ENCODE results near the gene KIF26A. TPM values are rescaled to one million over a fixed set of nuclear protein-coding genes. Genes with fewer than 3 reads are reported as not detected.

KIF26A gene
- polyA plus RNA-seq, 1 of the 3 experiments (the other 2 are of a cell fraction), result 1.7 TPM

DNA sequence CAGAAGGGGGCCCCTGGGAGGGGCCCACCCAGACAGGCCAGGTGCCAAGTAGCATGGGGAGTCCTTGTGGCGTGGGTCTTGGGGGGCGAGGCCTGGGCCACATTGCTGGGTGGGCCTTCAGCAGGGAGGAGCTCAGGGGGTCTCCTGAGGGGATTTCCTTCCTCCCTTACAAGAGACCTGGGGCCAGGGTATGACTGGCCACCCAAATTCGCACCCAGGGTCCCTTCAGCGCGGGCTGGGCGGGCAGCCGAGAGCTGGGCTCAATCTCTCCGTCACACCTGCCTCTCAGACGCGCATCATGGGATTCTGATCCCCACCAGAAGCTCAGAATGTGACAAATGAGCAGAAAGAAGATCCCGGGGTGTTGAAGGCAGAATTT, 72.4 kb downstream of the KIF26A start:
- CTCF ChIA-PET, result interaction anchor here (0.7 to 3.3 kb wide), 2 partner anchors 12 to 353 kb away, joined by 3 to 19 read pairs; no protein-coding TSS in a partner anchor
- WGBS (ENCODE audit: low lambda C conversion rate), result 69% methylated on average over 6 of the region's 11 CpGs

DNA sequence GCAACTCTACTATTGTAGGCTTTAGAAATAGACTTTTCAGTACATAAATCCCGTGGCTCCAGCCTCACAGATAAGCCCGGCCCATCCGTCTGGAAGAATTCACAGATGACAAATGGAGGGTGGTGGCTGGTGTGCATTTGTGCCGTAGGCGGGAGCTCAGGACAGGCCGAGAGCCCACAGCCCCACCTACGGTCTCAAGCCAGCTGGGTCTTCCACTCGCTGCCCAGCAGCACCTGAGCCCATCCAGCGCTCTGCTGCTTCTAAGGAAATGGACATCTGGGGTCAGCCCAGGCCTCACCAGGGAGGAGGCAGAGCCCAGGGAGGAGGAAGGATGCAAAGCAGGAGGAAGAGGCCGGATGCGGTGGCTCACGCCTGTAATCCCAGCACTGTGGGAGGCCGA, 72.8 kb downstream of the KIF26A start:
- no peak overlapping the region for H2AFZ ChIP-seq (ENCODE audit: low read depth)
- no peaks in the 10 kb centered on the region for H3F3A ChIP-seq (replicated peaks; ENCODE audit: insufficient read depth)
- H3K27ac ChIP-seq (ENCODE audit: low read depth in 2 of 2, low read length in 1 of 2), result no peak overlapping the region
- H3K4me2 ChIP-seq, result no peak overlapping the region
- no peak overlapping the region for H3K9ac ChIP-seq
- peaks cover 0 to 23% of the 10 kb centered on the region in 2 experiments; a peak in 1 of 4 replicates for H3K4me1 ChIP-seq (ENCODE audit: control insufficient read depth in 1 of 2, insufficient read depth in 2 of 2, low read depth in 1 of 2, low read length in 1 of 2)
- no peaks in the 10 kb centered on the region for H3K9me3 ChIP-seq
- TF ChIP-seq, protein P1, sequence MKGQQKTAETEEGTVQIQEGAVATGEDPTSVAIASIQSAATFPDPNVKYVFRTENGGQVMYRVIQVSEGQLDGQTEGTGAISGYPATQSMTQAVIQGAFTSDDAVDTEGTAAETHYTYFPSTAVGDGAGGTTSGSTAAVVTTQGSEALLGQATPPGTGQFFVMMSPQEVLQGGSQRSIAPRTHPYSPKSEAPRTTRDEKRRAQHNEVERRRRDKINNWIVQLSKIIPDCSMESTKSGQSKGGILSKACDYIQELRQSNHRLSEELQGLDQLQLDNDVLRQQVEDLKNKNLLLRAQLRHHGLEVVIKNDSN (IDR thresholded peaks at IDR 0.05; ENCODE audit: borderline replicate concordance, low read depth), result no peak
- TF ChIP-seq, protein P2, sequence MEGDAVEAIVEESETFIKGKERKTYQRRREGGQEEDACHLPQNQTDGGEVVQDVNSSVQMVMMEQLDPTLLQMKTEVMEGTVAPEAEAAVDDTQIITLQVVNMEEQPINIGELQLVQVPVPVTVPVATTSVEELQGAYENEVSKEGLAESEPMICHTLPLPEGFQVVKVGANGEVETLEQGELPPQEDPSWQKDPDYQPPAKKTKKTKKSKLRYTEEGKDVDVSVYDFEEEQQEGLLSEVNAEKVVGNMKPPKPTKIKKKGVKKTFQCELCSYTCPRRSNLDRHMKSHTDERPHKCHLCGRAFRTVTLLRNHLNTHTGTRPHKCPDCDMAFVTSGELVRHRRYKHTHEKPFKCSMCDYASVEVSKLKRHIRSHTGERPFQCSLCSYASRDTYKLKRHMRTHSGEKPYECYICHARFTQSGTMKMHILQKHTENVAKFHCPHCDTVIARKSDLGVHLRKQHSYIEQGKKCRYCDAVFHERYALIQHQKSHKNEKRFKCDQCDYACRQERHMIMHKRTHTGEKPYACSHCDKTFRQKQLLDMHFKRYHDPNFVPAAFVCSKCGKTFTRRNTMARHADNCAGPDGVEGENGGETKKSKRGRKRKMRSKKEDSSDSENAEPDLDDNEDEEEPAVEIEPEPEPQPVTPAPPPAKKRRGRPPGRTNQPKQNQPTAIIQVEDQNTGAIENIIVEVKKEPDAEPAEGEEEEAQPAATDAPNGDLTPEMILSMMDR (IDR thresholded peaks at IDR 0.05), result no peak
- TF ChIP-seq RXRA (IDR thresholded peaks at IDR 0.05; ENCODE audit: borderline replicate concordance, low read depth) (no peak), SMC3 (IDR thresholded peaks at IDR 0.05; ENCODE audit: low read depth, low read length) (no peak), MXI1 (IDR thresholded peaks at IDR 0.05; ENCODE audit: low read depth, low read length) (no peak), RCOR1 (IDR thresholded peaks at IDR 0.05; ENCODE audit: low read length) (no peak), YY1 (IDR thresholded peaks at IDR 0.05; ENCODE audit: low read depth) (no peak), PBX3 (IDR thresholded peaks at IDR 0.05) (no peak), FOSL2 (IDR thresholded peaks at IDR 0.05; ENCODE audit: borderline replicate concordance, low read depth) (no peak)
- TF ChIP-seq, protein P3, sequence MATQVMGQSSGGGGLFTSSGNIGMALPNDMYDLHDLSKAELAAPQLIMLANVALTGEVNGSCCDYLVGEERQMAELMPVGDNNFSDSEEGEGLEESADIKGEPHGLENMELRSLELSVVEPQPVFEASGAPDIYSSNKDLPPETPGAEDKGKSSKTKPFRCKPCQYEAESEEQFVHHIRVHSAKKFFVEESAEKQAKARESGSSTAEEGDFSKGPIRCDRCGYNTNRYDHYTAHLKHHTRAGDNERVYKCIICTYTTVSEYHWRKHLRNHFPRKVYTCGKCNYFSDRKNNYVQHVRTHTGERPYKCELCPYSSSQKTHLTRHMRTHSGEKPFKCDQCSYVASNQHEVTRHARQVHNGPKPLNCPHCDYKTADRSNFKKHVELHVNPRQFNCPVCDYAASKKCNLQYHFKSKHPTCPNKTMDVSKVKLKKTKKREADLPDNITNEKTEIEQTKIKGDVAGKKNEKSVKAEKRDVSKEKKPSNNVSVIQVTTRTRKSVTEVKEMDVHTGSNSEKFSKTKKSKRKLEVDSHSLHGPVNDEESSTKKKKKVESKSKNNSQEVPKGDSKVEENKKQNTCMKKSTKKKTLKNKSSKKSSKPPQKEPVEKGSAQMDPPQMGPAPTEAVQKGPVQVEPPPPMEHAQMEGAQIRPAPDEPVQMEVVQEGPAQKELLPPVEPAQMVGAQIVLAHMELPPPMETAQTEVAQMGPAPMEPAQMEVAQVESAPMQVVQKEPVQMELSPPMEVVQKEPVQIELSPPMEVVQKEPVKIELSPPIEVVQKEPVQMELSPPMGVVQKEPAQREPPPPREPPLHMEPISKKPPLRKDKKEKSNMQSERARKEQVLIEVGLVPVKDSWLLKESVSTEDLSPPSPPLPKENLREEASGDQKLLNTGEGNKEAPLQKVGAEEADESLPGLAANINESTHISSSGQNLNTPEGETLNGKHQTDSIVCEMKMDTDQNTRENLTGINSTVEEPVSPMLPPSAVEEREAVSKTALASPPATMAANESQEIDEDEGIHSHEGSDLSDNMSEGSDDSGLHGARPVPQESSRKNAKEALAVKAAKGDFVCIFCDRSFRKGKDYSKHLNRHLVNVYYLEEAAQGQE (IDR thresholded peaks at IDR 0.05; ENCODE audit: low read depth, low read length), result no peak
- ChIA-PET POLR2A (no interaction called here), CTCF (interaction anchor here (0.7 to 3.3 kb wide), 2 partner anchors 12 to 353 kb away, joined by 3 to 19 read pairs; no protein-coding TSS in a partner anchor)
- no peaks in the 10 kb centered on the region for H3K36me3 ChIP-seq (replicated peaks in 1 of 2; ENCODE audit: control insufficient read depth in 1 of 2, insufficient read depth in 2 of 2, low read length in 1 of 2)
- H3K4me3 ChIP-seq (ENCODE audit: low read depth in 2 of 2, low read length in 1 of 2), result no peak overlapping the region
- H3K79me2 ChIP-seq (ENCODE audit: insufficient read depth), result no peaks in the 10 kb centered on the region
- no peak for DNase-seq
- no peaks in the 10 kb centered on the region for H4K20me1 ChIP-seq (ENCODE audit: insufficient read depth)
- no peaks in the 10 kb centered on the region for H3K9me2 ChIP-seq
- no peaks in the 10 kb centered on the region for H3K27me3 ChIP-seq (ENCODE audit: insufficient read depth)
- 74% methylated on average over 8 of the region's 13 CpGs for WGBS (ENCODE audit: low lambda C conversion rate)

More for the DNA sequence above, 72.4 kb downstream of the KIF26A start:
- Histone ChIP-seq H3K27me3 (ENCODE audit: insufficient read depth) (no peaks in the 10 kb centered on the region), H3F3A (replicated peaks; ENCODE audit: insufficient read depth) (no peaks in the 10 kb centered on the region), H3K4me2 (no peak overlapping the region), H3K9ac (no peak overlapping the region), H3K79me2 (ENCODE audit: insufficient read depth) (no peaks in the 10 kb centered on the region), H3K36me3 (replicated peaks in 1 of 2; ENCODE audit: control insufficient read depth in 1 of 2, insufficient read depth in 2 of 2, low read length in 1 of 2) (no peaks in the 10 kb centered on the region), H3K4me1 (ENCODE audit: control insufficient read depth in 1 of 2, insufficient read depth in 2 of 2, low read depth in 1 of 2, low read length in 1 of 2) (peaks cover 0 to 27% of the 10 kb centered on the region in 2 experiments; a peak in 1 of 4 replicates), H4K20me1 (ENCODE audit: insufficient read depth) (no peaks in the 10 kb centered on the region), H3K9me3 (no peaks in the 10 kb centered on the region), H3K27ac (ENCODE audit: low read depth in 2 of 2, low read length in 1 of 2) (no peak overlapping the region), H3K9me2 (no peaks in the 10 kb centered on the region), H3K4me3 (ENCODE audit: low read depth in 2 of 2, low read length in 1 of 2) (no peak overlapping the region), H2AFZ (ENCODE audit: low read depth) (no peak overlapping the region)
- POLR2A ChIA-PET, result no interaction called here
- TF ChIP-seq PBX3 (IDR thresholded peaks at IDR 0.05) (no peak), RXRA (IDR thresholded peaks at IDR 0.05; ENCODE audit: borderline replicate concordance, low read depth) (no peak), EP300 (IDR thresholded peaks at IDR 0.05; ENCODE audit: borderline replicate concordance in 1 of 2, low read depth in 1 of 2, low read length in 1 of 2) (no peak), EZH2phosphoT487 (IDR thresholded peaks at IDR 0.05; ENCODE audit: borderline replicate concordance, low read depth) (no peak), RCOR1 (IDR thresholded peaks at IDR 0.05; ENCODE audit: low read length) (no peak)
- DNase-seq, result no peak

All from SK-N-SH (cell line).